DOHH2 (cell line): ENCODE results near the gene B4GAT1.
"Not testable (repeated sequence)": the region's sequence is repeated elsewhere in the genome, so short reads cannot be mapped to it uniquely, and the experiment has no call there.

Source experiments
- CTCF ChIP-seq: fragments of 200-600 bp; sonication (generic); IDR thresholded peaks from one replicate; pipeline ENCODE4 v1.5.1; 2014; ENCODE audit warnings: antibody characterized with exemption, mild to moderate bottlenecking, low read depth, low read length; ENCODE audit not compliant: poor library complexity, severe bottlenecking
- EZH2phosphoT487 ChIP-seq: fragments of 200-600 bp; sonication (generic); IDR thresholded peaks from 2 replicates; pipeline ENCODE4 v1.6.1; 2017; ENCODE audit warnings: borderline replicate concordance, mild to moderate bottlenecking, antibody characterized with exemption, low read length, moderate library complexity, mixed read lengths

GRCh38 chr11:66384316-66384715, 36.9 kb upstream of the B4GAT1 start:
- not testable (repeated sequence) for TF ChIP-seq CTCF, EZH2phosphoT487
